Measurements from ENCODE around the gene BCKDHA. TPM values are rescaled to one million over a fixed set of nuclear protein-coding genes. Genes with fewer than 3 reads are reported as not detected.
A peak's percentile ranks its signal among the peaks of the same experiment; 100 is the strongest.

Gene BCKDHA
- total RNA-seq, 1 donor from 2014 or later, result 22.6 TPM

- DNase-seq (ENCODE audit: low spot score in 2 of 2, unreplicated experiment in 2 of 2), result peak; percentile 27 to 63
- H3K36me3 Mint-ChIP-seq, result peaks cover 3% of the 10 kb centered on the region
- H3K27ac Mint-ChIP-seq, result peak overlapping the region; percentile 35
- TF ChIP-seq CTCF (IDR thresholded peaks at IDR 0.05; ENCODE audit: unreplicated experiment), result no peak
- H3K4me1 Mint-ChIP-seq, result peaks cover 24% of the 10 kb centered on the region
- peaks cover 3% of the 10 kb centered on the region for H3K9me3 Mint-ChIP-seq
- peaks cover 35% of the 10 kb centered on the region for H3K27me3 Mint-ChIP-seq (ENCODE audit: low read depth)
- peak overlapping the region; percentile 78 for H3K4me3 Mint-ChIP-seq
These were observed 44.8 kb upstream of the BCKDHA start for GRCh38 chr19:41352609-41353465.

- H3K9me3 Mint-ChIP-seq, result no peaks in the 10 kb centered on the region
- H3K4me1 Mint-ChIP-seq, result peaks cover 24% of the 10 kb centered on the region
- peak; percentile 85 for TF ChIP-seq CTCF (IDR thresholded peaks at IDR 0.05; ENCODE audit: unreplicated experiment)
- no peaks in the 10 kb centered on the region for H3K36me3 Mint-ChIP-seq
- peak; percentile 68 to 77 for DNase-seq (ENCODE audit: low spot score in 2 of 2, unreplicated experiment in 2 of 2)
- peaks cover 35% of the 10 kb centered on the region for H3K27me3 Mint-ChIP-seq (ENCODE audit: low read depth)
- H3K27ac Mint-ChIP-seq, result peak within 1 kb of the TSS; percentile 86
- H3K4me3 Mint-ChIP-seq, result peak within 1 kb of the TSS; percentile 81
These were observed 43.9 kb upstream of the BCKDHA start, which contains the start of gene TGFB1 for GRCh38 chr19:41353466-41354342. TSS of gene TGFB1 (minus strand) at chr19:41353922. CDS start at chr19:41353044, 878 bp downstream.

- Mint-ChIP-seq H3K36me3 (no peaks in the 10 kb centered on the region), H3K9me3 (no peaks in the 10 kb centered on the region), H3K4me3 (peak overlapping the region; percentile 81), H3K27ac (peak overlapping the region; percentile 86), H3K27me3 (ENCODE audit: low read depth) (peaks cover 35% of the 10 kb centered on the region), H3K4me1 (peaks cover 24% of the 10 kb centered on the region)
- DNase-seq (ENCODE audit: low spot score in 2 of 2, unreplicated experiment in 2 of 2), result no peak
- TF ChIP-seq CTCF (IDR thresholded peaks at IDR 0.05; ENCODE audit: unreplicated experiment), result peak; percentile 43
These were observed 43.2 kb upstream of the BCKDHA start for GRCh38 chr19:41354343-41354953.

- no peak for TF ChIP-seq CTCF (IDR thresholded peaks at IDR 0.05; ENCODE audit: unreplicated experiment)
- Mint-ChIP-seq H3K27me3 (ENCODE audit: low read depth) (peaks cover 30% of the 10 kb centered on the region), H3K27ac (no peak overlapping the region), H3K36me3 (no peaks in the 10 kb centered on the region), H3K9me3 (no peaks in the 10 kb centered on the region), H3K4me3 (peak overlapping the region; percentile 59), H3K4me1 (peaks cover 24% of the 10 kb centered on the region)
- DNase-seq (ENCODE audit: low spot score in 2 of 2, unreplicated experiment in 2 of 2), result no peak
These were observed 42.6 kb upstream of the BCKDHA start for GRCh38 chr19:41355035-41355434.

GRCh38 chr19:41355802-41356201, 41.8 kb upstream of the BCKDHA start:
- peaks cover 26% of the 10 kb centered on the region for H3K27me3 Mint-ChIP-seq (ENCODE audit: low read depth)
- H3K27ac Mint-ChIP-seq, result no peak overlapping the region
- H3K9me3 Mint-ChIP-seq, result no peaks in the 10 kb centered on the region
- no peak for DNase-seq (ENCODE audit: low spot score in 2 of 2, unreplicated experiment in 2 of 2)
- peaks cover 22% of the 10 kb centered on the region for H3K4me1 Mint-ChIP-seq
- peak overlapping the region; percentile 59 for H3K4me3 Mint-ChIP-seq
- no peaks in the 10 kb centered on the region for H3K36me3 Mint-ChIP-seq
- no peak for TF ChIP-seq CTCF (IDR thresholded peaks at IDR 0.05; ENCODE audit: unreplicated experiment)

Data from mesothelial cell of epicardium (in vitro differentiated cells).